MCF 10A (cell line): Measurements from ENCODE around the gene CSNK1A1. TPM values are rescaled to one million over a fixed set of nuclear protein-coding genes. Genes with fewer than 3 reads are reported as not detected.

Source experiments
- BruUV-seq: library from RNA; stranded (reverse); fragments of 400-500 nt; replicated peaks from 2 replicates; lab custom pipeline; 2021; lab: Mats Ljungman, UMichigan
- CTCF ChIA-PET: fragments of 300-600 bp; sonication (Branson Sonifier 250); formaldehyde crosslinking; extraction: SDS; loops from one replicate; lab custom pipeline; 2021; ENCODE audit warnings: antibody characterized with exemption, inconsistent platforms; lab: Yijun Ruan, JAX
- POLR2A ChIA-PET: fragments of 300-600, 350-650 bp; sonication (Branson Sonifier 250); formaldehyde crosslinking; extraction: SDS; loops from one replicate; lab custom pipeline; 2020; ENCODE audit warnings: antibody characterized with exemption, inconsistent platforms; lab: Yijun Ruan, JAX
- DNase-seq: peaks from one replicate; pipeline ENCODE4 v3.0.0-alpha.2; 2018; ENCODE audit not compliant: unreplicated experiment
- H3K27ac Mint-ChIP-seq: one replicate; pipeline ENCODE4 v1.8.0; 2022; ENCODE audit warnings: mild to moderate bottlenecking, low read depth, mixed read lengths; ENCODE audit not compliant: unreplicated experiment
- H3K27me3 Mint-ChIP-seq: one replicate; pipeline ENCODE4 v1.8.0; 2022; ENCODE audit warnings: mixed read lengths; ENCODE audit not compliant: insufficient read depth, unreplicated experiment
- H3K36me3 Mint-ChIP-seq: one replicate; pipeline ENCODE4 v1.8.0; 2022; ENCODE audit warnings: mild to moderate bottlenecking, moderate library complexity, mixed read lengths; ENCODE audit not compliant: insufficient read depth, unreplicated experiment
- H3K4me1 Mint-ChIP-seq: one replicate; pipeline ENCODE4 v1.8.0; 2022; ENCODE audit warnings: mixed read lengths; ENCODE audit not compliant: insufficient read depth, unreplicated experiment
- H3K4me3 Mint-ChIP-seq: one replicate; pipeline ENCODE4 v1.8.0; 2022; ENCODE audit warnings: mild to moderate bottlenecking, moderate library complexity, mixed read lengths; ENCODE audit not compliant: unreplicated experiment
- H3K9me3 Mint-ChIP-seq: one replicate; pipeline ENCODE4 v1.8.0; 2022; ENCODE audit warnings: mixed read lengths; ENCODE audit not compliant: unreplicated experiment
- intact Hi-C: fragments of 100-400 bp; cut with micrococcal nuclease; formaldehyde crosslinking; loops from 2 replicates; pipeline ENCODE4 v1.14.1; 2022
- total RNA-seq: library from RNA; stranded (reverse); gene quantifications from 2 replicates; pipeline ENCODE4 v1.2.3, GENCODE V29; 2022
- TF ChIP-seq, protein P1 (sequence below): fragments of 200-600 bp; IDR thresholded peaks from one replicate; pipeline ENCODE4 v1.8.0; 2022; ENCODE audit warnings: antibody characterized with exemption, mild to moderate bottlenecking; ENCODE audit not compliant: unreplicated experiment

CSNK1A1 gene
- total RNA-seq, 1 experiment from 2014 or later, result 744 TPM

DNA sequence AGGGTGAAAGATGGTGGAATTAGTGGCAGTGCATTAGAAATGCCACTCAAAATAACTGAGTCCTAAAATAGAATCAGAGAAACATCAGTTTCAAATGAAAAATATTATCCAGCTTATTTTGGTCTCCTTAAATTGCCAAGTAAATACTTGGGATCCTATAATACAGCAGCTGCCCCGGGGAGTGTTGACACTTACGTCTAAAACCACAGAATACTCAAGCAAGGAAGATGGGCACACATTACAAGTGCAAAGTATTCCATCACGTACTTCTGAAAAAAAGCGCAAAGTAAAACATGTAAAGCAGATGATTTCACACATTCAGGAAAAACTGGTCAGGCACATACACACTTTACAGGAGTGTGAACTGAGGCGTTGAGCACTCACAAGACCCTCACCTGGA lies 27.7 kb upstream of the CSNK1A1 start:
- POLR2A ChIA-PET, result interaction anchor here (1.1 to 7.3 kb wide), 9 partner anchors 11 to 258 kb away, joined by 3 to 85 read pairs (median 14); partner anchors contain the start of gene CSNK1A1
- Mint-ChIP-seq H3K27ac (no peak overlapping the region), H3K36me3 (no peaks in the 10 kb centered on the region)

GRCh38 chr5:149576021-149576420 lies 24.8 kb upstream of the CSNK1A1 start:
- Mint-ChIP-seq H3K4me1 (peaks cover 14% of the 10 kb centered on the region), H3K27ac (no peak overlapping the region), H3K9me3 (no peaks in the 10 kb centered on the region), H3K27me3 (no peaks in the 10 kb centered on the region), H3K4me3 (no peak overlapping the region), H3K36me3 (no peaks in the 10 kb centered on the region)
- ChIA-PET POLR2A (interaction anchor here (0.6 to 1.6 kb wide), 3 partner anchors 11 to 90 kb away, joined by 3 to 7 read pairs (median 4); no protein-coding TSS in a partner anchor), CTCF (interaction anchor here (0.6 to 1.9 kb wide), 10 partner anchors 11 to 276 kb away, joined by 3 to 9 read pairs (median 4); no protein-coding TSS in a partner anchor)
- DNase-seq, result no peak
- BruUV-seq, result no TSS peak
- intact Hi-C loops, result no loop called here
- TF ChIP-seq, protein P1, sequence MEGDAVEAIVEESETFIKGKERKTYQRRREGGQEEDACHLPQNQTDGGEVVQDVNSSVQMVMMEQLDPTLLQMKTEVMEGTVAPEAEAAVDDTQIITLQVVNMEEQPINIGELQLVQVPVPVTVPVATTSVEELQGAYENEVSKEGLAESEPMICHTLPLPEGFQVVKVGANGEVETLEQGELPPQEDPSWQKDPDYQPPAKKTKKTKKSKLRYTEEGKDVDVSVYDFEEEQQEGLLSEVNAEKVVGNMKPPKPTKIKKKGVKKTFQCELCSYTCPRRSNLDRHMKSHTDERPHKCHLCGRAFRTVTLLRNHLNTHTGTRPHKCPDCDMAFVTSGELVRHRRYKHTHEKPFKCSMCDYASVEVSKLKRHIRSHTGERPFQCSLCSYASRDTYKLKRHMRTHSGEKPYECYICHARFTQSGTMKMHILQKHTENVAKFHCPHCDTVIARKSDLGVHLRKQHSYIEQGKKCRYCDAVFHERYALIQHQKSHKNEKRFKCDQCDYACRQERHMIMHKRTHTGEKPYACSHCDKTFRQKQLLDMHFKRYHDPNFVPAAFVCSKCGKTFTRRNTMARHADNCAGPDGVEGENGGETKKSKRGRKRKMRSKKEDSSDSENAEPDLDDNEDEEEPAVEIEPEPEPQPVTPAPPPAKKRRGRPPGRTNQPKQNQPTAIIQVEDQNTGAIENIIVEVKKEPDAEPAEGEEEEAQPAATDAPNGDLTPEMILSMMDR, result no peak

More for the DNA sequence above, 27.7 kb upstream of the CSNK1A1 start:
- CTCF ChIA-PET, result interaction anchor here (0.6 to 6.6 kb wide), 13 partner anchors 13 to 265 kb away, joined by 3 to 58 read pairs (median 8); partner anchors contain the start of gene CSNK1A1
- no peak overlapping the region for H3K4me3 Mint-ChIP-seq
- no TSS peak for BruUV-seq
- DNase-seq, result no peak
- TF ChIP-seq, protein P1, result no peak
- peaks cover 26% of the 10 kb centered on the region for H3K4me1 Mint-ChIP-seq
- intact Hi-C loops, result no loop called here
- H3K9me3 Mint-ChIP-seq, result no peaks in the 10 kb centered on the region
- no peaks in the 10 kb centered on the region for H3K27me3 Mint-ChIP-seq

- Mint-ChIP-seq H3K27me3 (no peaks in the 10 kb centered on the region), H3K4me1 (peaks cover 7% of the 10 kb centered on the region), H3K4me3 (no peak overlapping the region), H3K27ac (no peak overlapping the region), H3K9me3 (no peaks in the 10 kb centered on the region), H3K36me3 (no peaks in the 10 kb centered on the region)
- TF ChIP-seq, protein P1, result no peak
- ChIA-PET CTCF (interaction anchor here (0.6 to 1.9 kb wide), 9 partner anchors 10 to 230 kb away, joined by 3 to 9 read pairs (median 5); partner anchors contain the start of gene GRPEL2), POLR2A (interaction anchor here (0.7 to 1.6 kb wide), 3 partner anchors 13 to 754 kb away, joined by 3 to 7 read pairs (median 3); no protein-coding TSS in a partner anchor)
- BruUV-seq, result no TSS peak
- intact Hi-C loops, result no loop called here
- DNase-seq, result no peak
Measured at GRCh38 chr5:149575131-149575530, 23.9 kb upstream of the CSNK1A1 start.

DNA sequence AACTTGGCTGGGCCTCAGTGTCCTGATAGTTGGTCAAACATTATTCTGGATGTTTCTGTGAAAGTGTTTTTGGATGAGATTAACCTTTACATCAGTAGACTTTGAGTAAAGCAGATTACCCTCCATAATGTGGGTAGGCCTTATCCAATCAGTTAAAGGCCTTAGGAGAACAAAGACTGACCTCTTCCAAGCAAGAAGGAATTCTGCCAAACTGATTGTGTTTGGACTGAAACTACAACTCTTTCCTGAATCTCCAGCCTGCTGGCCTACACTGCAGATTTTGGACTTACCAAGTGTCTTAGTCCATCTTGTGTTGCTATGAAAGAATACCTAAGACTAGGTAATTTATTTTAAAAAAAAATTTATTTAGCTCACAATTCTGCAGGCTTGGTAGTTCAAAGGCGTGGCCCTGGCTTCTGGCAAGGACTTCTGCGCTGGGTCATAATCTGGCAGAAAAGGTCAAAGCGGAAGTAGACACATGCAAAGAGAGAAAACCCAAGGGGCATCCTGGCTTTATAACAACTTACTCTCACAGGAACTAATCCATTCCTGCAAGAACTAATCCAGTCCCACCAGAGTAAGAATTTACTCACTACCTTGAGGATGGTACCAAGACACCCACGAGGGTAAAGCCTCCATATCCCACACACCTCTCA lies 21.5 kb upstream of the CSNK1A1 start:
- no peak overlapping the region for H3K4me3 Mint-ChIP-seq
- no peaks in the 10 kb centered on the region for H3K36me3 Mint-ChIP-seq
- POLR2A ChIA-PET, result interaction anchor here (0.9 to 1.4 kb wide), 2 partner anchors 9 to 11 kb away, joined by 3 read pairs; no protein-coding TSS in a partner anchor
- TF ChIP-seq, protein P1, result no peak
- no TSS peak for BruUV-seq
- H3K27me3 Mint-ChIP-seq, result no peaks in the 10 kb centered on the region
- CTCF ChIA-PET, result interaction anchor here (0.6 to 1.6 kb wide), 7 partner anchors 8 to 446 kb away, joined by 3 to 6 read pairs (median 3); no protein-coding TSS in a partner anchor
- H3K4me1 Mint-ChIP-seq, result peaks cover 7% of the 10 kb centered on the region
- no peaks in the 10 kb centered on the region for H3K9me3 Mint-ChIP-seq
- no peak for DNase-seq
- intact Hi-C loops, result no loop called here
- H3K27ac Mint-ChIP-seq, result no peak overlapping the region
